Measurements from ENCODE around the gene PARP6. TPM values are rescaled to one million over a fixed set of nuclear protein-coding genes. Genes with fewer than 3 reads are reported as not detected.

PARP6 gene
- polyA plus RNA-seq, 1 donor (not counting 4 experiments of a cell fraction or from before 2014, with no cell fraction given), result 51.0 TPM

DNA sequence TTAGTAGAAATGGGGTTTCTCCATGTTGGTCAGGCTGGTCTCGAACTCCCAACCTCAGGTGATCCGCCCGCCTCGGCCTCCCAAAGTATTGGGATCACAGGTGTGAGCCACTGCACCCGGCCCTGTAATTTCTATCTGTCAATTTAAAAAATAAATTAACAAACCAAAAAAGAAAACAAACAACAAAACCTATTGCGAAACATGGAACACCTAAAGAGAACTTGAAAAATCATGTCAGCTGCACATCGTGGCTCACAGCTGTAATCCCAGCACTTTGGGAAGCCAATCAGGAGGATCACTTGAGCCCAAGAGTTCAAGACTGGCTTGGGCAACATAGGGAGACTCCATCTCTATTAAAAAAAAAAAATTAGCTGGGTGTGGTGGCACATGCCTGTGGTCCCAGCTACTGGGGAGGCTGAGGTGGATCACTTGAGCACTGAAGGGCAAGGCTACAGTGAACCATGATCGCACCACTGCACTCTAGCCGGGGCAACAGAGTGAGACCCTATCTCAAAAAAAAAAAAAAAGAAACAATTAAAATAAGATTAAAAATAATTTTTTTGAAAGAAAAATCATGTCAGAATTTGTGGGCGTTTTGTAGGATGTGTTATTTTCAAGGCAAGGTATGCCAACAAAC, 19.6 kb downstream of the PARP6 start:
- peaks cover 26 to 38% of the 10 kb centered on the region in 2 experiments for H3K36me3 ChIP-seq (ENCODE audit: control insufficient read depth in 2 of 2, extremely low read depth in 1 of 2, insufficient read depth in 2 of 2, low read length in 2 of 2)
- no peak overlapping the region for H3K27ac ChIP-seq (ENCODE audit: control insufficient read depth, insufficient read depth, low read length)
- no peak overlapping the region for H3K9ac ChIP-seq (ENCODE audit: control insufficient read depth, extremely low read depth, insufficient read depth, low read length)
- no peak overlapping the region for H2AFZ ChIP-seq (ENCODE audit: control insufficient read depth, low read length)
- no peaks in the 10 kb centered on the region for H3K9me1 ChIP-seq (ENCODE audit: control insufficient read depth, extremely low read depth, insufficient read depth, low read length)
- TF ChIP-seq CTCF (optimal IDR thresholded peaks at IDR 0.05 in 1 of 3, IDR thresholded peaks at IDR 0.05 in 1 of 3, conservative IDR thresholded peaks at IDR 0.05 in 1 of 3; ENCODE audit: extremely low read depth in 1 of 3, insufficient read depth in 2 of 3, low read length in 3 of 3) (no peak), EZH2 (IDR thresholded peaks at IDR 0.05; ENCODE audit: low read length) (no peak)
- H3K27me3 ChIP-seq (ENCODE audit: control insufficient read depth, extremely low read depth, insufficient read depth, low read length), result no peaks in the 10 kb centered on the region
- H3K9me3 ChIP-seq (ENCODE audit: control insufficient read depth, low read depth, low read length), result no peaks in the 10 kb centered on the region
- H4K20me1 ChIP-seq (ENCODE audit: control insufficient read depth, extremely low read depth, insufficient read depth, low read length), result no peaks in the 10 kb centered on the region
- H3K4me2 ChIP-seq (ENCODE audit: control insufficient read depth, extremely low read depth, insufficient read depth, low read depth, low read length), result no peak overlapping the region
- no peak for FAIRE-seq
- no peak overlapping the region for H3K4me3 ChIP-seq (ENCODE audit: control insufficient read depth in 2 of 3, extremely low read depth in 1 of 3, insufficient read depth in 2 of 3, low read depth in 1 of 3, low read length in 3 of 3)
- dilution Hi-C loops (cut with MboI; ENCODE audit: extremely low pct_ligation_motif_present, low sequenced_read_pairs), result no loop called here
- H3K4me1 ChIP-seq (ENCODE audit: control insufficient read depth, extremely low read depth, insufficient read depth, low read length), result no peaks in the 10 kb centered on the region
- no peaks in the 10 kb centered on the region for H3K79me2 ChIP-seq (ENCODE audit: control insufficient read depth, insufficient read depth, low read length)
- DNase-seq (ENCODE audit: low read depth, low spot score), result no peak

DNA sequence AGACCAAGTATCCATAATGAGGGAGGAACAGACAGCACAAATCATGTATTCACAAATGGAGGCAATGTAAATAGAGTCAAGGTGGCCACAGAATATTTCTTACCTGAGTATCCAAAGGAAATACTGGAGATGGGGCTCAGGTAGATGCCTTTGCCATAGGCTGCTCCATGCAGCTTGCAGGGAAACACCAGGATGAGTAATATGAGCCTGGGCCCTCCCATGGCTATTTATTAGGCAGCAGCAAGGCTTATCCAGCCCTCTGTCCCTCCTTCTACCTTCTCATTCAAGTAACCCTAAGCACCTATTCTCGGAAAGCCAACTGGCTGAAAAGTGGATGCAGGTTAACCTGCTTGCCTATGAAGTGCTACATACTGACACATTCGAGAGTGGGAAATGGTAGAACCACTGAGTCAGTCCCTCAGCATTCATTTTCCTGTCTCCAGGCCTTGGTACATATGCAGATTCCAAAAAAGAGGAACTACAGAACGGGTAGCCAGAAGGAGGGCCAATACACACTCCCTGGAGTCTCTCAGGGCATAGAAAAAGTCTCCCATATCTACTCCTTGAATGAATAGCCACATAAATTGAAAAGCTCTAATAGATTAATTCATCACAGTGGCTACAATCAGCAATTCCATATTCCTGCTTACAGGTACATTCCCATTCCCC, 23.1 kb downstream of the PARP6 start:
- Histone ChIP-seq H3K9me3 (ENCODE audit: control insufficient read depth, low read depth, low read length) (no peaks in the 10 kb centered on the region), H3K36me3 (ENCODE audit: control insufficient read depth in 2 of 2, extremely low read depth in 1 of 2, insufficient read depth in 2 of 2, low read length in 2 of 2) (peaks cover 20 to 28% of the 10 kb centered on the region in 2 experiments), H3K27me3 (ENCODE audit: control insufficient read depth, extremely low read depth, insufficient read depth, low read length) (no peaks in the 10 kb centered on the region), H3K9ac (ENCODE audit: control insufficient read depth, extremely low read depth, insufficient read depth, low read length) (no peak overlapping the region), H2AFZ (ENCODE audit: control insufficient read depth, low read length) (no peak overlapping the region), H3K9me1 (ENCODE audit: control insufficient read depth, extremely low read depth, insufficient read depth, low read length) (no peaks in the 10 kb centered on the region), H3K4me3 (ENCODE audit: control insufficient read depth in 2 of 3, extremely low read depth in 1 of 3, insufficient read depth in 2 of 3, low read depth in 1 of 3, low read length in 3 of 3) (no peak overlapping the region), H3K79me2 (ENCODE audit: control insufficient read depth, insufficient read depth, low read length) (no peaks in the 10 kb centered on the region), H3K27ac (ENCODE audit: control insufficient read depth, insufficient read depth, low read length) (no peak overlapping the region), H3K4me2 (ENCODE audit: control insufficient read depth, extremely low read depth, insufficient read depth, low read depth, low read length) (no peak overlapping the region), H3K4me1 (ENCODE audit: control insufficient read depth, extremely low read depth, insufficient read depth, low read length) (no peaks in the 10 kb centered on the region), H4K20me1 (ENCODE audit: control insufficient read depth, extremely low read depth, insufficient read depth, low read length) (no peaks in the 10 kb centered on the region)
- FAIRE-seq (no peak), DNase-seq (ENCODE audit: low read depth, low spot score) (no peak)
- no peak for TF ChIP-seq CTCF (optimal IDR thresholded peaks at IDR 0.05 in 1 of 3, IDR thresholded peaks at IDR 0.05 in 1 of 3, conservative IDR thresholded peaks at IDR 0.05 in 1 of 3; ENCODE audit: extremely low read depth in 1 of 3, insufficient read depth in 2 of 3, low read length in 3 of 3)
- TF ChIP-seq EZH2 (IDR thresholded peaks at IDR 0.05; ENCODE audit: low read length), result no peak
- dilution Hi-C loops (cut with MboI; ENCODE audit: extremely low pct_ligation_motif_present, low sequenced_read_pairs), result no loop called here

Data from keratinocyte (primary cell).